Naive thymus-derived CD8-positive, alpha-beta T cell (primary cell): ENCODE data around the gene KIAA1614. TPM values are rescaled to one million over a fixed set of nuclear protein-coding genes. Genes with fewer than 3 reads are reported as not detected.
"Not testable (repeated sequence)": the region's sequence is repeated elsewhere in the genome, so short reads cannot be mapped to it uniquely, and the experiment has no call there.

Source experiments
- ATAC-seq, 2 donors: fragments of 150-1000 bp; cut with Tn5 transposase in 1 of 2; sonication (Bioruptor Pico), chemical (Tn5 transposase) in 1 of 2; 1 replicate in 1 of 2; 2 replicates in 1 of 2; pipeline ENCODE4 v1.10.0; 2021; ENCODE audit warnings: mild to moderate bottlenecking in 2 of 2, moderate library complexity in 2 of 2
- POLR2A ChIA-PET: fragments of 350-600 bp; sonication (Branson Sonifier 250); formaldehyde crosslinking; loops from one replicate; lab custom pipeline; 2021; ENCODE audit warnings: antibody characterized with exemption; lab: Charles Lee
- DNase-seq, 10 donors: peaks; one replicate each; pipeline versions ENCODE4 v3.0.0 to v3.0.0-alpha.2; 2020 to 2022
- H3K27ac Mint-ChIP-seq, 10 donors: one replicate each; pipeline ENCODE4 v1.8.0; 2020 to 2022; ENCODE audit warnings: mild to moderate bottlenecking in 10 of 10, mixed read lengths in 10 of 10, moderate library complexity in 4 of 10, inconsistent platforms in 1 of 10
- H3K27me3 Mint-ChIP-seq, 5 donors: one replicate each; pipeline ENCODE4 v1.8.0; 2021 to 2022; ENCODE audit warnings: mixed read lengths in 5 of 5
- H3K36me3 Mint-ChIP-seq, 3 donors: one replicate each; pipeline ENCODE4 v1.8.0; 2020 to 2022; ENCODE audit warnings: mixed read lengths in 3 of 3, mild to moderate bottlenecking in 2 of 3, inconsistent platforms in 1 of 3
- H3K4me1 Mint-ChIP-seq, 4 donors: one replicate each; pipeline ENCODE4 v1.8.0; 2021 to 2022; ENCODE audit warnings: mixed read lengths in 4 of 4
- H3K4me3 Mint-ChIP-seq, 10 donors: one replicate each; pipeline ENCODE4 v1.8.0; 2020 to 2022; ENCODE audit warnings: mild to moderate bottlenecking in 10 of 10, mixed read lengths in 10 of 10, moderate library complexity in 6 of 10, inconsistent platforms in 1 of 10
- H3K9me3 Mint-ChIP-seq, 9 donors: one replicate each; pipeline ENCODE4 v1.8.0; 2020 to 2022; ENCODE audit warnings: mixed read lengths in 9 of 9, mild to moderate bottlenecking in 3 of 9, inconsistent platforms in 1 of 9, moderate library complexity in 1 of 9
- polyA plus RNA-seq, 3 donors: library from polyadenylated mRNA; unstranded; fragments of 300-500 nt; fragmentation: Illumina TruSeq; gene quantifications; one replicate each; pipeline ENCODE4 v1.2.3, GENCODE V29; 2021
- total RNA-seq, 8 experiments: library from RNA in 2 of 8; stranded (reverse) in 2 of 8; gene quantifications; one replicate each; pipeline ENCODE4 v1.2.3 and lab custom pipeline; 2021 to 2026

KIAA1614 gene
- total and polyA plus RNA-seq, 5 experiments from 2014 or later = 0.04 to 0.33 (median 0.11) TPM; not detected in 1

DNA sequence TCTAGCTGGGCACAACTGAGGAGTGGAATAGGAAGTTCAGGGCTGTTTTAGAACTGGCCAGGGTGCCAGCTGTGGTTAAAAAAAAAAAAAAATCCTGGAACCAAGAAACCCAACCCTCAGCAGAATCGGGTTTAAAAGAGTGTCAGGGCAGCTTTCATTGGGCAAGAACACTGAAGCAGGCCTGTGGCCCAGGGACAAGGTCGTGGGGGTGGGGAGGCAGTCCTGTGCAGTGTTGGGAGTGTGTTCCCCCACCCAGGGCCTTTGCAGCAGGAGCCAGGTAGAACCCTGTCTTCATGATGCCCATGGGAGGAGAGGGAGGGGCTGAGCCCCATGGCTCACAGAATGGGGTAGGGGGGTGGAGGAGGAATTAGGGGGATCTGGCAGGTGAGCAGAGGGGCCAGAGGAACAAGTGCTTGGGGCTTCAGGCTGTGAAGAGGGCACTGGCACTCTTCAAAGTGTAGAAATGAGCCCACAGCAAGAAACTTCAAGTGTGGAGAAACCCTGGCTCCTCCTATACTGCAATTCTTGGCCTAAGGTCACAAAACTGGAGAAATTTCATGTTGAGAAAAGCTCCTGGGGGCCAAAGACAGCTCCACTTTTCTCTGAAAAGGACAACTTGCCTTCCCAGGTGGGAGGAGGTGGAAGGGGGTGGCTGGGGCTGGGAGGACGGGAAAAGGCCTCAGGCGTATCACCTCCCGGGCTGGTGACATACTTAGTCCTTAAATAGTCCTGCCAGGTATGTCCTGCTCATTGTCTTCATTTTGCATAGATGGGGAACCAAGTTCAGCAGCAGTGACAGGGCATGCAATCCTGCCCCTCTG, 39.3 kb downstream of the KIAA1614 start:
- POLR2A ChIA-PET = no interaction called here
- Mint-ChIP-seq H3K36me3 (peaks cover 10 to 26% (median 18%) of the 10 kb centered on the region in 3 donors), H3K9me3 (peaks cover 0 to 19% (median 7%) of the 10 kb centered on the region in 9 donors), H3K27me3 (peaks cover 0 to 3% (median 0%) of the 10 kb centered on the region in 5 donors), H3K27ac (peak overlapping the region in 2 of 10 donors; percentile 7 to 17), H3K4me3 (peak overlapping the region in 4 of 10 donors; percentile 24 to 45 (median 26)), H3K4me1 (peaks cover 0 to 5% (median 3%) of the 10 kb centered on the region in 4 donors)
- ATAC-seq (no peak), DNase-seq (no peak)

DNA sequence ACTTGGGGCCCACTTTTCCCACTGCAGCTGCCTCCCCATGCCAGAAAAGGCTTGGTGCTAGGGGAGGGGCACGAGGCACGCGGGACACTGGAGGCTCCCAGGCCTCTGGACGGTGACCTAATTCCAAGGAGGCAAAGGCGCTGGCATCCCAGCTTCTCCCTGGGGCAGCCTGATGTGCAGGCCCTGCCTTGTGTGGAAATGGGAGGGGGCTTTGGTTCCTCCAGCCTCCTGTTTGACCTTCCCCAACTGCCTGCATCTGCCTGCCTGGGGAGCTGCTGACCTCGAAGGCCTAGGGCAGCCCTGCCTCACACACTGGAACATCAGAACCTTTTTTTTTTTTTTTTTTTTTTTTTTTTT, 39.9 kb downstream of the KIAA1614 start:
- Mint-ChIP-seq H3K4me3 (no peak overlapping the region), H3K9me3 (peaks cover 0 to 14% (median under 1%) of the 10 kb centered on the region in 9 donors)

DNA sequence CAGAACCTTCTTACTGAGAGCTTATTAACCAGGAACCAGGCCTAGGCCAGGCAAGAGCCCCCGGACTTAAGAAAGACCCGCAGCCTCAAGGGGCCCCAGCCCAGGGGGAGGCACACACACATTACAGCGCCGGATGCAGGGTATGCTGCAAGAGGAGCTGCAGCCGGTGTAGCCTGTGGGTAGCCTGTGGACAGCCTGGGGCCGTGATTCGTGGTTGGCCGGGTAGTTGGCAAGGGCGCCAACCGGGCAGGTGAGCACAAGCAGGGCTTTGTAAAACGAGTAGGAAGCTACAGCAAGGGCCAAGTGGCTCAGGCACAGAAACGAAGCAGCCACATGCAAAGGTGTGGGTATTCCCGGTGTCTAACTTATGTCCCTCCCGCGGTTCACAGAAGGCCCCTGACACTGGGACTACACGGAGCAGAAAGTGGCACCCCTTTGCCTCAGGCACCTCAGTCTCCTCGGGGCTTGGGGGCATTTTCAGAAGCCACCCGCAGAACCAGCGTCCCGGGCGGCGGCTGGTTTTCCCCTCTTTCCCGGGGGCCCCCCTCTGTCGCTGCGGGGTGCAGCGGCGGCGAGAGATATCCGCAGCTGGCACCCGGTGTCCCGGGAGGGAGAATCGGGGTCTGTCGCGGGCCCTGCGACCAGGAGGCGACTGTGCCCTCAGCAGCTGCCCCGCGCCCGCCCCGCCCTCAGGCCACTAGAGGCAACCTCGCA, 40.8 kb downstream of the KIAA1614 start:
- Mint-ChIP-seq H3K9me3 (peaks cover 0 to 8% (median 0%) of the 10 kb centered on the region in 9 donors), H3K4me3 (peak overlapping the region; percentile 74 to 86 (median 82)), H3K27me3 (no peaks in the 10 kb centered on the region), H3K36me3 (peaks cover under 1 to 17% (median 10%) of the 10 kb centered on the region in 3 donors), H3K27ac (peak overlapping the region in 3 of 10 donors; percentile 53 to 81 (median 76)), H3K4me1 (peaks cover 0 to 5% (median 5%) of the 10 kb centered on the region in 4 donors)
- peak in 1 of 2 donors; percentile 32 for ATAC-seq
- POLR2A ChIA-PET = interaction anchor here (0.6 kb wide), 1 partner anchor 30 kb away, joined by 5 read pairs; no protein-coding TSS in a partner anchor
- peak in 2 of 10 donors; percentile 9 to 10 for DNase-seq

More for the DNA sequence above, 39.9 kb downstream of the KIAA1614 start:
- peaks cover 0 to 5% (median 4%) of the 10 kb centered on the region in 4 donors for H3K4me1 Mint-ChIP-seq
- peak overlapping the region in 1 of 10 donors; percentile 7 for H3K27ac Mint-ChIP-seq
- POLR2A ChIA-PET = interaction anchor here (0.6 kb wide), 1 partner anchor 31 kb away, joined by 5 read pairs; no protein-coding TSS in a partner anchor
- peaks cover 5 to 20% (median 13%) of the 10 kb centered on the region in 3 donors for H3K36me3 Mint-ChIP-seq
- no peak for ATAC-seq
- no peaks in the 10 kb centered on the region for H3K27me3 Mint-ChIP-seq
- DNase-seq = no peak

DNA sequence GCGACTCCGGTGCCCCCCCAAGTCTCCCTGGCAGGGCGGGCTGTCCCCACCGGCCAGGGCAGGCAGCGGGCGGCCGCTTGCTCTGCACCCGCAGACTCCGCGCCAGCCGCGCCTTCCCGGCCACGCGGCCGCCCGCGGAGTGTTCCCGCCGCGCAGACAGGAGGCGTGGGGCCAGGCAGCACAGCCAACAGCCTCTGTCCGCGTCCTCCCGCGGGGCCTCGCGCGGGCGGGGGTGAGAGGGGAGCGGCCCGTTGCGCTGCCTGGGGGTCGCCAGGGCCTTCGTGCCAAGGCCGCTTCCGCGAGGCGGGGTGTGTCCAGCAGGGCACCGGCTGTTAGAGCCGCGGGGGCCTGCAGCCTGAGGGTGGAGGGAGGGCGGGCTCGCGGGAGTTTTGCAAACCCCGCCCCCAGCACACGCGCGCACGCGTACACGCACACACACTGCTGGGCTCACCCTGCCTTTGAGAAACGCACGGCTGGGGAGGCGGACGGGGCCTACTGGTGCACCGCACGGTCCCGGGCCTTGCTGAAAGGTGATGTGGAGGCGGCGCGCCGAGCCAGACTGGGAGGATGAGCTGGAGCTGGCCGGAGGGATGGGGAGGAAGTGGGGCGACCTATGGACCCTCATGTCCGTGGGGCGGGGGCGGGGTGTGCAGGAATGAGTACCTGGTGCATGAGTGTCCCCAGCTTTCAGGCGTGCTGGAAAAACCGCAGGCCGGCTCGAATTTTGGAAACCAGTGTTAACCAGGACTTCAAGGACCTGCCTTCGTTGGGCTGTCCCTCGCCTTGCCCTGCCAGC, 41.5 kb downstream of the KIAA1614 start:
- POLR2A ChIA-PET = no interaction called here
- H3K27me3 Mint-ChIP-seq = no peaks in the 10 kb centered on the region
- H3K4me3 Mint-ChIP-seq = peak overlapping the region; percentile 60 to 86 (median 70)
- H3K9me3 Mint-ChIP-seq = peaks cover 0 to 3% (median 0%) of the 10 kb centered on the region in 9 donors
- H3K4me1 Mint-ChIP-seq = peaks cover 0 to 6% (median 5%) of the 10 kb centered on the region in 4 donors
- DNase-seq (peak; percentile 44 to 84 (median 59)), ATAC-seq (peak; percentile 90 to 92)
- peaks cover 0 to 18% (median 13%) of the 10 kb centered on the region in 3 donors for H3K36me3 Mint-ChIP-seq
- H3K27ac Mint-ChIP-seq = peak overlapping the region in 5 of 10 donors; percentile 58 to 91 (median 83)

DNA sequence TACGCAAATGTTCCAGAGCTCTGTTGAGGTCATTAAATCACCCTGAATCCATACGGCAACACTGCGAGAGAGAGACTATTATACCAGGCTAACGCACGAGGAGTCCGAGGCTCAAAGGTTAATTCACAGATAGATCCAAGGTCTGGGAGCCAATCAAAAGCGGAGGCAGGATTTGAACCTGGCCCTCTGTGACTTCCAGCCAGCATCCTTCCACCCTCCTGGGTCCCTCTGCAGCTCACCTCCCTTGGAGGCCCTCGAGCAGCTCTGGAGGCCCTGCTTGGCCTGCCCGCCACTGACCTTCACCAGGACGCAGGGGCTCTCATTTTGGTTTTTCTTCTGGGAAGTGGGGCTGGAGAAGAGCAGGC, 42.1 kb downstream of the KIAA1614 start:
- POLR2A ChIA-PET = no interaction called here
- Mint-ChIP-seq H3K9me3 (peaks cover 0 to 3% (median 0%) of the 10 kb centered on the region in 9 donors), H3K4me3 (peak overlapping the region; percentile 60 to 82 (median 70)), H3K4me1 (peaks cover 0 to 6% (median 5%) of the 10 kb centered on the region in 4 donors), H3K36me3 (peaks cover 0 to 18% (median 12%) of the 10 kb centered on the region in 3 donors), H3K27me3 (no peaks in the 10 kb centered on the region), H3K27ac (peak overlapping the region in 6 of 10 donors; percentile 20 to 91 (median 69))
- ATAC-seq = no peak
- DNase-seq = no peak

DNA sequence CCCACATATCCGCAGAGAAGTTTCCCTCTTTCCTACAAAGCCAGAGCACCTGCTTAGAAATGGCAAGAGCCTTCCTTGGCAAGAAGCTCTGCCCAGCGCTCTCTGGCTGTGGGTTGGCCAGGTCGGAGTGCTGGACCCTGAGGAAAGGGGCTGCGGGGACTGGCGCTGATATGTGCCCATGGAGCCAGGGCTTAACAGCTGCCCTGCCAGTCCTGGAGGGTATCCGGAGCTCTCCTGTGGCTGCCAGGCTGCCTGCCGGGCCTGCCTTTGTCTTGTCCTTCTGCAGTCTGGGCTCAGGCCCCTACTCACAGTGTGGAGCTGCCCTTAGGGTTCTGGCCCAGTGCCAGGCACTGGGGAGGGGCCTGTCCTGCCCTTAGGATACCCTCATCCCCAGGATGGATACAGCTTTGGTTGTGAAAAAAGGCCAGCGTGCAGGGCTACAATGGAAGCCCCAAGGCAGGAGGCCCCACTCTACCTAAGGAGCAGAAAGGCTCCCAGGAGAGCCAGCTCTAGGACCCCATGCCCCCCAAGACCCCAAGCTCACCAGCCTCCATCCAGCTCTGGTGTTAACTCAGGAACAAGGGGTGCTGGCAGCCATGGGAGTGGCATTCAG, 43.4 kb downstream of the KIAA1614 start:
- peak overlapping the region in 5 of 10 donors; percentile 44 to 81 (median 69) for H3K27ac Mint-ChIP-seq
- POLR2A ChIA-PET = no interaction called here
- ATAC-seq (no peak), DNase-seq (no peak)
- no peaks in the 10 kb centered on the region for H3K9me3 Mint-ChIP-seq
- H3K4me1 Mint-ChIP-seq = peaks cover 0 to 6% (median 5%) of the 10 kb centered on the region in 4 donors
- no peaks in the 10 kb centered on the region for H3K27me3 Mint-ChIP-seq
- peak overlapping the region in 3 of 10 donors; percentile 43 to 68 (median 49) for H3K4me3 Mint-ChIP-seq
- peaks cover 6 to 19% (median 15%) of the 10 kb centered on the region in 3 donors for H3K36me3 Mint-ChIP-seq

DNA sequence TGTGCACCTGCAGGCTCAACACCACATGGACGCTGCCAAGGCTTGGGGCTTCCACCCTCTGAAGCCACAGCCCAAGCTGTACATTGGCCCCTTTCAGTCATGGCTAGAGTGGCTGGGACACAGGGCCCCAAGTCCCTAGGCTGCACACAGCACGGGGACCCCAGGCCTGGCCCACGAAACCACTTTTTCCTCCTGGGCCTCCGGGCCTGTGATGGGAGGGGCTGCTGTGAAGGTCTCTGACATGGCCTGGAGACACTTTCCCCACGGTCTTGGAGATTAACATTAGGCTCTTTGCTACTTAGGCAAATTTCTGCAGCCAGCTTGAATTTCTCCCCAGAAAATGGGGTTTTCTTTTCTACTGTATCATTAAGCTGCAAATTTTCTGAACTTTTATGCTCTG, 46.9 kb downstream of the KIAA1614 start:
- H3K4me3 Mint-ChIP-seq, H3K9me3 Mint-ChIP-seq, H3K27ac Mint-ChIP-seq, POLR2A ChIA-PET, DNase-seq, ATAC-seq, H3K27me3 Mint-ChIP-seq, H3K4me1 Mint-ChIP-seq: not testable (repeated sequence)
- H3K36me3 Mint-ChIP-seq = peaks cover 6 to 19% (median 18%) of the 10 kb centered on the region in 3 donors

DNA sequence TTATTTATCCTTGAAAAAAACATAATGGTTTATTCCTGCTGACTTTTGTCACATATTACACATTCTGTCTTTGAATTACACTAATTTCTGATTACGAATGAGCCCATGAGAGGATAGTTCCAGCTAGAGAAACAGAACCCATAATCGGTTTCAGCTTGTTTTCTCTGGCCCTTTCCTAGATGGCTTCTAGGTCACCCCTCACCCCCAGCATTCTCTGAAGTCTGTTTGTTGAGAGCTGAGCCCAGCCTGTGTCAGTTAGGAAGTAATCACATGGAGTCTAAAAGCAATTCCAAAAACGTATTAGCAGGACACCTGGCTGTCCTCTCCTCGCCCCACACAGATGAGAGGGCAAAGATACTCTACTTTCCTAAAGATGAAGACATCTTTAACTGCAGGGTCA, 48.9 kb downstream of the KIAA1614 start:
- Mint-ChIP-seq H3K4me3 (no peak overlapping the region), H3K9me3 (no peaks in the 10 kb centered on the region)

DNA sequence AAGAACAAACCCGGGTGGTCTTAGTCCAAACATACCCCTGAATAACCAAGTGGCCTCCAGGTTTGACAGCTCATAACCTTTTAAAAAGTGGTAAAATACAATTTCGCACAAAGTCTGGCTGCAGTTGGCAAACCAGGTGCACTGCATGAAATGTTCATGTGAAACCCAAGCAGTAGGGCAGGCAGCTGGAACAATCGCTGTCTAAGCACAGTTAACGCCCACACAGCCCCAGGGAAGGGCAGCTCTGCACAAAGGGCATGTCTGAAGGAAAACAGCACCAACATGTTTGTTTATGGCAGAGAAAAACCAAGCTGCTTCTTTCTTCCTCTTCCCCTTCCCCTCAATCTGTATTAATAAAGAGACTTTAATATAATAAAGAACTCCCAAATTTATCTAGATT, 49.5 kb downstream of the KIAA1614 start:
- ATAC-seq = no peak

More for the DNA sequence above, 48.9 kb downstream of the KIAA1614 start:
- H3K27me3 Mint-ChIP-seq = no peaks in the 10 kb centered on the region
- H3K27ac Mint-ChIP-seq = no peak overlapping the region
- peaks cover 6 to 30% (median 19%) of the 10 kb centered on the region in 3 donors for H3K36me3 Mint-ChIP-seq
- POLR2A ChIA-PET = no interaction called here
- H3K4me1 Mint-ChIP-seq = peaks cover 0 to 15% (median 5%) of the 10 kb centered on the region in 4 donors
- ATAC-seq (no peak), DNase-seq (no peak)

DNA sequence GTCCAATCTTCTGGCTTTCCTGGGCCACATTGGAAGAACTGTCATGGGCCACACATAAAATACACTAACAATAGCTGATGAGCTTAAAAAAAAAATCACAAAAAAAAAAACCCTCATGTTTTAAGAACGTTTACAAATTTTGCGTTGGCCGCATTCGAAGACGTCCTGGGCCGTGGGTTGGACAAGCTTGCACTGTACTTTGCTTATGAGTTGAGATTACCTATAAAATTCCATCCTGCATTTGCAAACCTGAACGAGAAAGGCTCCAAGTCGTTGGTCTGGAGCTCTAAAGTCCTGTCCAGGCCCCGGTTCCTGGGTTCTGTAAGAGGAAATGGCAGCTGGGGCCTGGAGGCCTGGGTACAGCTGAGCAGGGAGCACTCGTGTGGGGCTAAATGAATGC, 51.4 kb downstream of the KIAA1614 start:
- DNase-seq (no peak), ATAC-seq (no peak)
- H3K36me3 Mint-ChIP-seq = peaks cover 6 to 38% (median 11%) of the 10 kb centered on the region in 3 donors
- no peaks in the 10 kb centered on the region for H3K27me3 Mint-ChIP-seq
- POLR2A ChIA-PET = interaction anchor here (0.7 kb wide), 1 partner anchor 459 kb away, joined by 3 read pairs; no protein-coding TSS in a partner anchor
- H3K27ac Mint-ChIP-seq = no peak overlapping the region
- H3K9me3 Mint-ChIP-seq = no peaks in the 10 kb centered on the region
- no peak overlapping the region for H3K4me3 Mint-ChIP-seq
- peaks cover 0 to 22% (median 4%) of the 10 kb centered on the region in 4 donors for H3K4me1 Mint-ChIP-seq

More for the DNA sequence above, 49.5 kb downstream of the KIAA1614 start:
- H3K36me3 Mint-ChIP-seq = peaks cover 6 to 30% (median 19%) of the 10 kb centered on the region in 3 donors
- no peak overlapping the region for H3K4me3 Mint-ChIP-seq
- POLR2A ChIA-PET = no interaction called here
- H3K27me3 Mint-ChIP-seq = no peaks in the 10 kb centered on the region
- no peaks in the 10 kb centered on the region for H3K9me3 Mint-ChIP-seq
- H3K4me1 Mint-ChIP-seq = peaks cover 0 to 19% (median 5%) of the 10 kb centered on the region in 4 donors
- H3K27ac Mint-ChIP-seq = peak overlapping the region in 1 of 10 donors; percentile 79
- no peak for DNase-seq

DNA sequence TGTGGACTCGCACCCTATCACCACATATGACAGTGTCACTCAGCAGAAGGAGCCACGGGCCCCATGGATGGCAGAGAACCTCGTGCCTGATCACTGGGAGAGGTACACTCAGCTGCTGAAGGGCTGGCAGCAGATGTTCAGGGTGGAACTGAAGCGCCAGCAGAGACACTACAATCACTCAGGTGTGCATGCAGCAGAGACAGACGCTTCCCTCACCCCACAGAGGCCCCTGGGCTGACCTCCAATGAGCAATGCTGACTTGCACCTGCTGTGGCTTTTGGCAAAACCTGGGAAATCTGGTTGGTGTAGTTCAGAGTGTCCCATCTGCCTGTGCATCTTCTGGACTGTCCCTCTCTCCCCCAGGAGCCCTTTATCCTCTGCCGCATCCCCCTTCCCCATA, 51.9 kb downstream of the KIAA1614 start:
- Mint-ChIP-seq H3K27ac (peak overlapping the region in 1 of 10 donors; percentile 56), H3K9me3 (no peaks in the 10 kb centered on the region), H3K4me3 (no peak overlapping the region), H3K4me1 (peaks cover under 1 to 27% (median 5%) of the 10 kb centered on the region in 4 donors), H3K27me3 (no peaks in the 10 kb centered on the region), H3K36me3 (peaks cover 6 to 41% (median 11%) of the 10 kb centered on the region in 3 donors)
- POLR2A ChIA-PET = interaction anchor here (0.7 kb wide), 1 partner anchor 460 kb away, joined by 3 read pairs; no protein-coding TSS in a partner anchor
- no peak for ATAC-seq
- DNase-seq = no peak
